Femur (tissue), 1 donor: Measurements from ENCODE around the gene TRIM67.

ENCODE experiments used
- DNase-seq: peaks from one replicate; pipeline ENCODE4 v3.0.0-alpha.2; 2017

TRIM67 gene

DNA sequence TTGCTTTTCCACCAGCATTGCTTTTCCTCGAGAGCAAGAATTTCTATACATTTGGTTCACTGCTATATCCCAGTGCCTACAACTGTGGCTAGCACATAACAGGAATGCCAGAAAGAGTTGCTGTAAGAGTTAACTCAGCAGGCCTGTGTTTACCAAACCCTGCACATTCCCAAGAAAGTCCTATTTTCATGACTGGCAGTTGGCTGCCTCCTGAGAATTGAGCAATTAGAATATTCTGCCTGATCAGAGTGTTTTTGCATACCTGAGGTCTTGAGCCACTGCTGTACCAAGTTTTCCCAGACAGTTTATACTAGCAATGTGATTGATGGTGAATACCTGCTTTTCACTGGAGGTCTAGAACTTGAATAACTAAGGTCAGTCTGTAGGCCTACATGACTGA, 76.4 kb downstream of the TRIM67 start:
- no peak for DNase-seq

GRCh38 chr1:231240531-231240882, 78.6 kb downstream of the TRIM67 start:
- no peak for DNase-seq

DNA sequence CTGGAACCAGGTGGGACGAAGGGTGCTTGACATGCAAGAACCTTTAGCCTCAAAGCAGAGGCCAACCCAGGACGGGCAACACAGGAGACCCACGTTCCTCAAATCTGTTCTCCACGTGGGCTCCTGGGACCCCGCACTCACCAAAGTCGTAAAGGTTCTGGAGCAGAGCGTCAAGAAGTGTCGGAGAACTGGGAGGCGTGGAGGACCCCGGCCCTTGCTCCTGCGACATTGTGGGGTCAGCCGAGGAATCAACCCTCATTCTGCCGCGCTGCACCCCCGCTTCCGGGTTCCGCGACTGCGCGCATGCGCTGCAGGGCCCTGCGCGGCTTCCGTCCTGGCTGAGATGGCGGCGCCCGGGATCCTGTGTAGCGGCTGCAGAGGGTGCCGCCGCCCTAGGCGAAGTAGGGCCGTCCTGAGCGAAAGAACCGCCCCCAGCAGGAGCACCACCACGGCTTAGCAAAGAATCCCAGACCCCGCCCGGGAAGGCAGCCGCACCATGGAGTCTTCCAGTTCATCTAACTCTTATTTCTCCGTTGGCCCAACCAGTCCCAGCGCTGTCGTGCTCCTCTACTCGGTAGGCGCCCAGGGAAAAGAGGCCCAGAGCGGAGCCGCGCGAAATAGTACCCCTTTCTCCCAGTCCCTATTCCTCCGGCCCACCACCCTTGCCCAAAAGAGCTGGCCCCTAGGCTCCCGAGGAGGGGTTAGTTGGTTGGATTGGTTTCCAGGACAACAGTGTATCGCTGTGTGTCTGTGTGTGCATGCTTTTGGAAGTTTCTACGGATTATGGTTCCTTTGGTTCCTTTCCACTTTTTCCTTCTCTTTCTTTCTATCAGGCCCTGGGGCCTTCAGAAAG, 79.3 kb downstream of the TRIM67 start, which contains the start of gene GNPAT:
Gene GNPAT (plus strand): TSS at position 330 of the 853 bp plus-strand sequence. CDS start 167 bp downstream, at position 497.
- DNase-seq = peak; percentile 93

GRCh38 chr1:231241750-231242149, 79.9 kb downstream of the TRIM67 start:
- DNase-seq = peak; percentile 33

DNA sequence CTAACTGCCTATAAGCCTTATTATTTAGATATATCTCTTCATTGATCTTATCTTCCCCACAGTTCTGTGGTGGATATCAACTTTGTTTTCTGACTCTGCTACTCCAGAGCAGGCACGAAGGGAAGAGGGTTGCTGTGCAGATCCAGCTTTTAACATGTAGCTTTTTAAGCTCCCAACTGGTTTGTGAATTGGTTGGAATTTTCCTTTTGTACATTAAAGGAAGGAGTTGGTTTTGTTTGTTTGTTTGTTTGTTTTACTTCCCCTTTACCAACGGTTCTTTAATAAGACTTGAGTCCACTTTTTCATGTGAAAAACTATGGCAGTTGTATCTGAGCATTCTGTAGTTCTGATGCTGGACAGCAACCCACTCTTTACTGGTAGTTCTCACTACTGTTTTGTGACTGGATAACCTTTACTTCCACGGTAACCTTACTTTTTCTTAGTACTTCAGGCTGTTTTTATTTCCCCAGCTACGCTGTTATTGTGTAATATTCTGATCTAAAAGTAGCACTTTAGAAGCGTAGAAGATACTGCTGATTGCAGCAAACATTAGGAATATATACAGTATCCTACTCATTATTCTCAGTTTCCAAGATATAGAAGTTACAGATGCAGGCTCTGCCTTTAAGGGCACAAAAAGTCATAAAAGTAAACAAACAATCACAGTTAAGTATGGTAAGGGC, 80.8 kb downstream of the TRIM67 start:
- DNase-seq = no peak

- no peak for DNase-seq
These were observed 86.9 kb downstream of the TRIM67 start for GRCh38 chr1:231248778-231249177.

DNA sequence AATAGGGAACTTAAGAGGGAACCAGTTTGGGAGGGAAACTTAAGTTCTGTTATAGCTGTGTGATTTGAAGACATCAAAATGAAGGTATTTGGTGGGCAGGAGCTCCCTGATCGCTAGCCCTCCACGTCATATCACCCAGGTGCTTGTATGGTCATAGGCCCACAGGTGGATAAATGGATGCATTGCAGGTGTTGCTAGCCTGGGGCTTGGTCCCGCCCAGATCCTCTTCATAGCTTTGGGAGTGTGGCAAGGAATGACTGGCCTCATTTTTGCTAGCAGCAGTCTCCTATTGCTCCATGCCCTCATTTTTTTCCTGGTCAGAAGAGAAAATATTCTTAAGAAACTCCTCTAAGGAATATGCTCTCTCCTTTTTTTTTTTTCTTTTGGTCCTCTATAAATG, 90.5 kb downstream of the TRIM67 start:
- no peak for DNase-seq

GRCh38 chr1:231260351-231260750, 98.5 kb downstream of the TRIM67 start:
- DNase-seq = no peak

GRCh38 chr1:231264642-231265041, 102.8 kb downstream of the TRIM67 start:
- no peak for DNase-seq

DNA sequence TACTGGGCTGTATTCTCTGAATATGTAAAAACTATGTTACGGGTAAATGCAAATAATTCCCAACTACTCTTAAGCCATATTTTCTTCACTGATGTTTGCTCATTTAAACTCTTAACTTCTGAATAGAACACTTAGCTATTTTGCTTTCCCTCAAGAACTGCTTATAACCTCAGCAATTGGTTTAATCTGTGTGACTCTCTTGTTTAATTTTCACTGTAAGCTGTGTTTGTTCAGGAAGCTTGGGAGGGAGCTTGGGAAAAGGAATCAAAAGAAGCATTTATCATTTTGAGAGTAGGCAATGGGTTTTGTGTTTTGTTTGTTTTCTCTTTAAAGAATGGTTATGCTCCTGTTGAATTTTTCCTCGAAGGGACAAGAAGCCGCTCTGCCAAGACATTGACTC, 103.5 kb downstream of the TRIM67 start:
- DNase-seq = no peak

DNA sequence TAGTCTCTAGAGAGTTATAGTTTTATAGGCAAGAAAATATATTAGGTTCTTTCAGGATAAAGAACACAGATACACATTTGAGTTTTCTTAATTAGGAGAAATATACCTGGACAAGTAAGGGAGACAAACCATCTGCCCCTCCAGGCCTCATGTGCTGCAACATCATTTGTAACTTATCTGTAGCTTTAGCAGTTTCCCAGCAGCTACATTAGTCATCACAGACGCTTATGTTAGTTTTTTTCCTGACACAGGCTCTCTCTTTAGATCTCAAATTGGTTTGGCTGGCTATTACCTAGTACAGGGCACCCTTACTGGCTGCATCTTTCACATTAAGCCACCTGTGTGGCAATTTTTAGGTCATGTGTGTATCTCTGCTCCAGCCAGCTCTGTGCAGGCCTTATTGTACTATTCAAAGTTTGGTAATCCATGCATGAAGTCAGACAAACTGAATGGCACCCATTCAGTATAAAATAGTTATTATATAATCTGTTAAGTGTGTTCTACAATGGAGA, 105.0 kb downstream of the TRIM67 start:
- no peak for DNase-seq
